ENCODE results near the gene SLF1. TPM values are rescaled to one million over a fixed set of nuclear protein-coding genes. Genes with fewer than 3 reads are reported as not detected.

The SLF1 gene
- total RNA-seq, 2 donors from 2014 or later: 22.0 to 32.4 TPM

- Mint-ChIP-seq H3K9me3 (no peaks in the 10 kb centered on the region), H3K27me3 (ENCODE audit: insufficient read depth) (no peaks in the 10 kb centered on the region), H3K27ac (no peak overlapping the region), H3K36me3 (ENCODE audit: low read depth) (no peaks in the 10 kb centered on the region), H3K4me3 (no peak overlapping the region), H3K4me1 (peaks cover 10% of the 10 kb centered on the region)
- Histone ChIP-seq H3K4me1 (ENCODE audit: control insufficient read depth, insufficient read depth, low read length) (no peaks in the 10 kb centered on the region), H3K27ac (ENCODE audit: low read depth, low read length) (no peak overlapping the region), H3K9ac (ENCODE audit: extremely low read depth, low read length, poor library complexity, severe bottlenecking) (no peak overlapping the region), H3K9me3 (ENCODE audit: control insufficient read depth, low read length) (no peaks in the 10 kb centered on the region), H3K4me3 (ENCODE audit: low read length) (no peak overlapping the region), H3K36me3 (ENCODE audit: control insufficient read depth, insufficient read depth, low read length) (no peaks in the 10 kb centered on the region), H3K27me3 (ENCODE audit: control insufficient read depth, insufficient read depth, low read length, poor library complexity, severe bottlenecking) (no peaks in the 10 kb centered on the region)
- TF ChIP-seq CTCF (conservative IDR thresholded peaks at IDR 0.05): no peak
- WGBS, 2 experiments (ENCODE audit: insufficient coverage in 1 of 2, insufficient read length in 1 of 2): 54 to 100% methylated on average over 1 to 2 of the region's 2 CpGs
- DNase-seq: no peak
These were observed 126.4 kb downstream of the SLF1 start for GRCh38 chr5:94744906-94745305.

- H3K27ac Mint-ChIP-seq: no peak overlapping the region
- no peak overlapping the region for H3K4me3 Mint-ChIP-seq
- peaks cover 10% of the 10 kb centered on the region for H3K4me1 Mint-ChIP-seq
- no peaks in the 10 kb centered on the region for H3K4me1 ChIP-seq (ENCODE audit: control insufficient read depth, insufficient read depth, low read length)
- no peak overlapping the region for H3K9ac ChIP-seq (ENCODE audit: extremely low read depth, low read length, poor library complexity, severe bottlenecking)
- no peaks in the 10 kb centered on the region for H3K9me3 Mint-ChIP-seq
- no peak for TF ChIP-seq CTCF (conservative IDR thresholded peaks at IDR 0.05)
- no peak overlapping the region for H3K4me3 ChIP-seq (ENCODE audit: low read length)
- 91 to 100% methylated on average over 3 to 4 of the region's 5 CpGs for WGBS, 2 experiments (ENCODE audit: insufficient coverage in 1 of 2, insufficient read length in 1 of 2)
- H3K36me3 Mint-ChIP-seq (ENCODE audit: low read depth): no peaks in the 10 kb centered on the region
- no peak for DNase-seq
- H3K27me3 Mint-ChIP-seq (ENCODE audit: insufficient read depth): no peaks in the 10 kb centered on the region
- H3K27me3 ChIP-seq (ENCODE audit: control insufficient read depth, insufficient read depth, low read length, poor library complexity, severe bottlenecking): no peaks in the 10 kb centered on the region
- H3K9me3 ChIP-seq (ENCODE audit: control insufficient read depth, low read length): no peaks in the 10 kb centered on the region
- no peak overlapping the region for H3K27ac ChIP-seq (ENCODE audit: low read depth, low read length)
- no peaks in the 10 kb centered on the region for H3K36me3 ChIP-seq (ENCODE audit: control insufficient read depth, insufficient read depth, low read length)
These were observed 127.6 kb downstream of the SLF1 start for GRCh38 chr5:94745786-94746730.

GRCh38 chr5:94746731-94747124, 128.3 kb downstream of the SLF1 start:
- Mint-ChIP-seq H3K4me3 (no peak overlapping the region), H3K36me3 (ENCODE audit: low read depth) (no peaks in the 10 kb centered on the region), H3K27ac (no peak overlapping the region), H3K27me3 (ENCODE audit: insufficient read depth) (no peaks in the 10 kb centered on the region), H3K4me1 (peaks cover 13% of the 10 kb centered on the region), H3K9me3 (no peaks in the 10 kb centered on the region)
- DNase-seq: no peak
- Histone ChIP-seq H3K4me1 (ENCODE audit: control insufficient read depth, insufficient read depth, low read length) (no peaks in the 10 kb centered on the region), H3K4me3 (ENCODE audit: low read length) (no peak overlapping the region), H3K9me3 (ENCODE audit: control insufficient read depth, low read length) (no peaks in the 10 kb centered on the region), H3K27me3 (ENCODE audit: control insufficient read depth, insufficient read depth, low read length, poor library complexity, severe bottlenecking) (no peaks in the 10 kb centered on the region), H3K36me3 (ENCODE audit: control insufficient read depth, insufficient read depth, low read length) (no peaks in the 10 kb centered on the region), H3K27ac (ENCODE audit: low read depth, low read length) (no peak overlapping the region), H3K9ac (ENCODE audit: extremely low read depth, low read length, poor library complexity, severe bottlenecking) (no peak overlapping the region)
- no peak for TF ChIP-seq CTCF (conservative IDR thresholded peaks at IDR 0.05)
- 89 to 100% methylated on average over 1 of the region's 1 CpG for WGBS, 2 experiments (ENCODE audit: insufficient coverage in 1 of 2, insufficient read length in 1 of 2)

Other genes with a start within 250 kb of the SLF1 start
- 1 to 10 TPM; 2.6 to 3.1 TPM for gene KIAA0825, start 65 bp upstream of the SLF1 start, total RNA-seq